IPS DF 6.9 (cell line): Measurements from ENCODE around the gene FGD2.
"Not testable (repeated sequence)": the region's sequence is repeated elsewhere in the genome, so short reads cannot be mapped to it uniquely, and the experiment has no call there.

ENCODE experiments used
- DNase-seq: peaks from one replicate; pipeline ENCODE4 v3.0.0-alpha.2; 2013; ENCODE audit warnings: low read depth, low spot score
- H3K27ac ChIP-seq: one replicate; pipeline ENCODE4 v1.5.1; 2013; ENCODE audit warnings: low read length, control low read depth
- H3K27me3 ChIP-seq: 2 replicates; pipeline ENCODE4 v1.6.1; 2013; ENCODE audit warnings: mild to moderate bottlenecking, low read length; ENCODE audit not compliant: control insufficient read depth, insufficient read depth
- H3K36me3 ChIP-seq: 2 replicates; pipeline ENCODE4 v1.6.1; 2013; ENCODE audit warnings: low read length; ENCODE audit not compliant: control insufficient read depth, insufficient read depth
- H3K4me1 ChIP-seq: 2 replicates; pipeline ENCODE4 v1.6.1; 2013; ENCODE audit warnings: low read length; ENCODE audit not compliant: control insufficient read depth, insufficient read depth
- H3K4me3 ChIP-seq: 2 replicates; pipeline ENCODE4 v1.5.1; 2013; ENCODE audit warnings: mild to moderate bottlenecking, low read length
- H3K9me3 ChIP-seq: 2 replicates; pipeline ENCODE4 v1.6.1; 2013; ENCODE audit warnings: low read length, inconsistent platforms; ENCODE audit not compliant: control insufficient read depth, insufficient read depth
- WGBS: extraction: QIAGEN DNeasy Blood & Tissue Kit; methylation state at CpG from one replicate; pipeline ENCODE4 v1.1.7; 2013; ENCODE audit warnings: mixed read lengths, missing lambda C conversion rate; ENCODE audit not compliant: insufficient read length, insufficient coverage; 5-methylcytosine and 5-hydroxymethylcytosine counted together

FGD2 gene

DNA sequence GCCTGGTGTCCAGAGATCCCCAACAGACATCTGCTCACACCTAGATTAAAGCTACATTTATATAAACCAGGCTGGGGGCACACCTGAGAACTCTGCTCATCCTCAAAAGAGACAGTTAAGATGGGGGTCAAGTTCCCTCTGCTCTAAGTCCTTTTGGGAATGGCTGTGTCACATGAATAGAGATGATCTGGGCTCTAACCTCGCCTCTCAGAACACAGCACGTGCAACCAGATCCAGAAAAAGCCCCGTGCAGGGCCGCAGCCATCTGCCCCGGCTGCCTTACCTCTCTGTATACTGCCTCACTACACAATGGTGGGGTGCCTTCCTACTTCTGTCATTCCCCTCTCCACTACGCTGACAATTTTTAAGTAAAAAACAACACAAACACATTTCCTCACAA, 25.3 kb upstream of the FGD2 start:
- no peaks in the 10 kb centered on the region for H3K27me3 ChIP-seq
- H3K27ac ChIP-seq: no peak overlapping the region
- no CpG with 5 or more reads among the region's 6 CpGs for WGBS
- peaks cover 8% of the 10 kb centered on the region for H3K4me1 ChIP-seq
- no peak for DNase-seq
- H3K36me3 ChIP-seq: peaks cover 30% of the 10 kb centered on the region
- no peaks in the 10 kb centered on the region for H3K9me3 ChIP-seq
- H3K4me3 ChIP-seq: no peak overlapping the region

DNA sequence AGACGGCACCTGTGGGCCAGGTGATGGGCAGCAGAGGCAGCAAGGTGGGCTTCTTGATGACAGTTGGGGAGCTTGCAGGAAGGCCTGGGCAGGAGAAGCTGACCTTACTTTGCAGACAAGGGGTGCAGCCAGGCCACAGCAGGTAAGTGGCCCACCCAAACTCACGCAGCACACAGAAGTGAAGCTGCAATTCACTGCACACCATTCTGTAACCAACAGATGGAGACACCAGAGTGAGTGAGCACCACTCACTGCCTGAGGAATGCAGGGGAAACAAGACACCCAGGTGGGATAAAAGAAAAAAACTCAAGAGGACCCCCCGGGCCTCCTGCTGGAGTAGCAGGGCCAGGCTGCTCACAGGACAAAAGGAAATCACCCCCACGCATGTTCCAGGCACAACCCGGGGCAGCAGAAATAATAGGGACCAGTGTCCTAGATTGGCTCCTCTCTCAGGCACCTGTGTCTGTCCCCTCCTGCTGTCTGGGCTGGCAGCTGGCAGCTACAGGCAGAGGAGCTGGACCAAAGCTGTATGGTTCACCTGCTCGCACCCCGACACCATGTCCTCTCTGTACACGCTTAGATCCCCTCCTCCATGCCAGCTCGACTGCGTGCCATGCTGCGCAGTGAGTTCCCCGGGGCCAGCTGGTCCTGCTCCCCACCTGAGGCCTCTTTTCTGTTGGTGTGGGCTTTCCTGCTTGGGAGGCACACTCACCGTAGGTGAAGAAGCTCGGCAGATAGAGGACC, 24.4 kb upstream of the FGD2 start:
- peaks cover 22% of the 10 kb centered on the region for H3K36me3 ChIP-seq
- whole genome bisulfite sequencing: no CpG with 5 or more reads among the region's 14 CpGs
- H3K27me3 ChIP-seq: no peaks in the 10 kb centered on the region
- H3K4me3 ChIP-seq: no peak overlapping the region
- no peak overlapping the region for H3K27ac ChIP-seq
- H3K4me1 ChIP-seq: peaks cover 8% of the 10 kb centered on the region
- DNase-seq: no peak
- no peaks in the 10 kb centered on the region for H3K9me3 ChIP-seq

DNA sequence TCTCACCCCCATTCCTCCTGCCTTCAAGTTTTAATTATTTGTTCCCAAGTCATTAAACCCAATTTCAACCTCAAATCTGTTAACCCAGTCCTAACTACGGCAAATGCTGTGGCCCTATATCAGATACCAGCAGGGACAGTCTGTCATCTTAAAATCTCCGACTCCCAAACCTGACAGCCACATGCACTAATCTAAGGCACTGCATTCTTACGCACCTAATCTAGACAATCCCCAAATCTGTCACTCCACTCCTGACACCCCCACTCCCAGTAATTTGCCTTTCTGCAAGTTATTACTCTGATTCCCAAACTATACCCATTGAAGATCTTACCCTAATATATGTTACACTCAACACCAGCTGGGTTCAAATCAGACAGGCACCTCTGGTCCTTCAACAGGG, 21.9 kb upstream of the FGD2 start:
- Histone ChIP-seq H3K27me3 (no peaks in the 10 kb centered on the region), H3K4me1 (peaks cover 8% of the 10 kb centered on the region), H3K9me3 (no peaks in the 10 kb centered on the region), H3K36me3 (no peaks in the 10 kb centered on the region; the same call in 1 of the 2 replicates), H3K4me3 (no peak overlapping the region), H3K27ac (no peak overlapping the region)
- no CpG with 5 or more reads among the region's 3 CpGs for WGBS
- DNase-seq: no peak

DNA sequence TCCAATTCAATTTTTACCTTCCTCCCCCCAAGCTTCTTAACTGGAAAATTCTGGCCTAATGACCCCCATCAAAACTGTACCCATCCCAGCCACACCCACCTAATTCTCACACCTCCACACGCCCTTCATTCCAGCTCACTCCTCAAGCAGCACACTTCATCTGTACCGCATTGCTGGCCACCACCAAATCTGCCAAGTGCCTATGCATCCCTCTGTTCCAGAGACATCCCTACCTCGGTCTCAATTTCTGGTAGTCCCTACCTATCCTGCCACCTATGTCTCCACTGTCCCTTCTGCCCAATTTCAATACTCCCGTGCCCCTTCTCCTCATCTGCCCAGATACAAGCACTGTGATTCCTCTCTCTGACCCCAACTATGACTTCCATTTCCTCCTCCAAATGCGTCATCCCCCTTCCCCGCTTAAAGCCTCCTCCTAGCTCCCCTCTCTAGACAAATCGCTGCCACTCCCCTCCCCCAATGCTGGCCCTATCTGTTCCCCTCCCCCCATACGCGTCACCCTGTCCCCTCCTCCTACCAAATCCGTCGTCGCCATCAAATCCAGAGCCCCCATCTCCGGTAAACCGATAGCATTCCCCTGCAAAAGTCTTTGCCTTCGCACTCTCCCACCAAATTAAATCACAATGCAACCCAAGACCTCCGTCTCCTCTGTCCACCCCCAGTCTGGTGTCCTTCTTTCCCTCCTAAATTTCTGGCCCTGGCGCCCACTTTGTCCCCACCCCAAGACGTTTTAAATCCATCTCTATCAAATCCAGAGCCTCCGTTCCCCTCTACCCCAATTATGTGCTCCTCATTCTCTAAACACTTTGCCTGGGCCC, 20.7 kb upstream of the FGD2 start:
- Histone ChIP-seq H3K4me1 (peaks cover 8% of the 10 kb centered on the region), H3K27ac (no peak overlapping the region), H3K36me3 (no peaks in the 10 kb centered on the region; the same call in 1 of the 2 replicates), H3K27me3 (no peaks in the 10 kb centered on the region), H3K4me3 (peak overlapping the region; percentile 97; the same call in 1 of the 2 replicates), H3K9me3 (no peaks in the 10 kb centered on the region)
- no peak for DNase-seq
- 100% methylated on average over 1 of the region's 19 CpGs for WGBS

DNA sequence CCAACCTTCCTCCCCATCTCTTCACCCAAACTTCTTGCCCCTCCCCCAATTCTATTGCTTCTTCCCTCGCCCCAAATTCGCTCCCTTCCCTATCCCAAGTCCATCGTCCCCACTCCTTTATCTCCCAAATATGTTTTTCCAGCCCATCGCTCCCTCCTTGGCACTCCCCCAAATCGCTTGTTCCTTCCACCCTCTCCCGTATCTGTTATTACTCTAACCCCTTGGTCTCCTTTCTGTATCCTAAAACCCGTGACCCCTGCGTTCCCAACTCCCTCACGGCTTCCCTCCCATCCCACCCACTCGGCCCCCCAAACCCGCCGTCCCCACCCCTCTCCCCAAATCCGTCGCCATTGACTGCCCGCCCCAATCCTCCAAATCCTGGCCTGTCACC, 20.0 kb upstream of the FGD2 start:
- Histone ChIP-seq H3K27me3 (no peaks in the 10 kb centered on the region), H3K36me3 (no peaks in the 10 kb centered on the region; the same call in 1 of the 2 replicates), H3K27ac (no peak overlapping the region), H3K4me1 (peaks cover 8% of the 10 kb centered on the region), H3K4me3 (peak overlapping the region; percentile 97), H3K9me3 (no peaks in the 10 kb centered on the region)
- no peak for DNase-seq
- no CpG with 5 or more reads among the region's 15 CpGs for WGBS

DNA sequence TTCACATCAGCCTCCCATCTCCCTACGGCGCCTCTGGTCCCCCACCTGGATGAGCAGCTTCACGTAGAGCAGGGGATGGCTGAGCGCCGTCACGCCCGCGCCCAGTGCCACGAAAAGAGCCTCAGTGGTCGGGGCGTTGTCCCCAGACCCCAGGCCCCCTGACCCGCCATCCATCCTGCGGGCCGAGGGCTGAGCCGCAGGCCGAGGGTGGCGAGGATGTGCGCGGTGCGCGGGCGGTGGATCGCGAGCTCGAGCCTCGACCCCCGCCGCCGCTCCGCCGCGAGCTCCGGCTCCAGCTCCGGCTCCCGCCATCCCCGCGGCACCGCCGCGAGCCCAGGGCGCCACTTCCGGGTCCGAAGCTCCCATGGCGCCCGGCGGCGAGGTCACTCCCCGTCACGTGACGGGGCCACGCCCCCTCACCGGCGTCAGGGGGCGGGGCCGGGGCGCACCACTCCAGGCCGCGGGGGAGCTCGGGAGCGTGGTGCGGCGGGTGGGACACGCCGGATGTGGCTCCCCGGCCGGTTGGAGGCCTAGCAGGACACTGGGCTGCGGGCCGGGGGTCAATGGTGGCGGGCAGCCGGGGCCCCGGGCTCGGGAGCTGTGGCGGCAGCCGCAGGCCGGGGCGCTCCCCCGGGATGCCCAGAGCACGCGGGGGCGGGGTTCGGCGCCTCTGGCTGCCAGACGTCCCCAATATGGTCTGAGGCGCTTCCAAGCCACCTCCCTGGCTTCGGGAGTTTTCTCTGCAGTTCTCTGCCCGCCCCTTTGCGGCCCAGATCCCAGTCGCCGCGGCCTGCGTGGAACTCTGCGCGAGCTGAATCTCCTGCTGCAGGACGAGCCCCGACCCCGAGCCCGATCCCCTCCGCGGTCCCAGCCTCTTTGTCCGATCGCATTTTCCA, 19.4 kb upstream of the FGD2 start, which contains the start of gene MTCH1:
TSS of gene MTCH1 (minus strand) at position 389 of the 896 bp plus-strand sequence. CDS start at position 366, 23 bp downstream.
- H3K27me3 ChIP-seq: no peaks in the 10 kb centered on the region
- whole genome bisulfite sequencing: no CpG with 5 or more reads among the region's 101 CpGs
- no peak within 1 kb of the TSS for H3K27ac ChIP-seq
- no peaks in the 10 kb centered on the region; the same call in 1 of the 2 replicates for H3K36me3 ChIP-seq
- peak within 1 kb of the TSS; percentile 97 for H3K4me3 ChIP-seq
- no peaks in the 10 kb centered on the region for H3K9me3 ChIP-seq
- H3K4me1 ChIP-seq: peaks cover 6% of the 10 kb centered on the region
- no peak for DNase-seq

DNA sequence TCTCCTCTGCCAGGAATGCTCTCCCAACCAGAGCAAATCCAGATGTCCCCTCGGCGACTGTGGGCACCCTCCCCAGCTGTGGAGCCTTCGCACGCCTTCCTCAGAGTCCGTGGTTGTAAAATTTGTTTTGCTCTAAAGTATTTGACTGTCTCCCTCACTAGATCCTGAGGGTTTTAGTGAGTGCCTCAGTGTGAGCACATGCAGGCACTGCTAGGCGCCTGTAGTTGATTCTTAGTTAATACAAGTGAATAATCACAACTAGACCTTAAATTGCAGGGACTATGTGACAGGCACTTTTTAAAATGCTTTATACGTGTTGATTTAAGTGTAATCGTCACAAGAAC, 18.8 kb upstream of the FGD2 start:
- peaks cover 6% of the 10 kb centered on the region for H3K4me1 ChIP-seq
- H3K36me3 ChIP-seq: no peaks in the 10 kb centered on the region
- H3K4me3 ChIP-seq: peak overlapping the region; percentile 97
- no peak overlapping the region for H3K27ac ChIP-seq
- no peaks in the 10 kb centered on the region for H3K9me3 ChIP-seq
- H3K27me3 ChIP-seq: no peaks in the 10 kb centered on the region
- no CpG with 5 or more reads among the region's 8 CpGs for WGBS
- DNase-seq: no peak

DNA sequence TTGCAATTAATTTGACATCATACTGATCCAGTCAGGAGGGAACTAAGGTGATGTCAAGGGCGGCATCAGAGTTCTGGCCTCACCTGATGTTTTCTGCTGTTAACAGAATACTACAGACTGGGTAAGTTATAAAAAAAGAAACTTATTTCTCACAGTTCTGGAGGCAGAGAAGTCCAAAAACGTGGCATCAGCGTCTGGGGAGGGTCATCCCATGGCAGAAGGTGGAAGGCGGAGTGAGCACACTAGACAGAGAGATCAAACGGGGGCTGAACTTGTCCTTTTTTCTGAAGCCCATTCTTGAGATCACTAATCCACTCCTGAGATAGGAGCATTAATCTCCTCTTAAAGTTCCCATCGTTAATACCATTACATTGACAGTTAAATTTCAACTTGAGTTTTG, 16.2 kb upstream of the FGD2 start:
- no peaks in the 10 kb centered on the region for H3K27me3 ChIP-seq
- H3K27ac ChIP-seq: no peak overlapping the region
- H3K36me3 ChIP-seq: no peaks in the 10 kb centered on the region
- no peak for DNase-seq
- H3K9me3 ChIP-seq: no peaks in the 10 kb centered on the region
- H3K4me3 ChIP-seq: no peak overlapping the region
- no CpG with 5 or more reads among the region's 6 CpGs for WGBS
- peaks cover 2% of the 10 kb centered on the region; the same call in 1 of the 2 replicates for H3K4me1 ChIP-seq

DNA sequence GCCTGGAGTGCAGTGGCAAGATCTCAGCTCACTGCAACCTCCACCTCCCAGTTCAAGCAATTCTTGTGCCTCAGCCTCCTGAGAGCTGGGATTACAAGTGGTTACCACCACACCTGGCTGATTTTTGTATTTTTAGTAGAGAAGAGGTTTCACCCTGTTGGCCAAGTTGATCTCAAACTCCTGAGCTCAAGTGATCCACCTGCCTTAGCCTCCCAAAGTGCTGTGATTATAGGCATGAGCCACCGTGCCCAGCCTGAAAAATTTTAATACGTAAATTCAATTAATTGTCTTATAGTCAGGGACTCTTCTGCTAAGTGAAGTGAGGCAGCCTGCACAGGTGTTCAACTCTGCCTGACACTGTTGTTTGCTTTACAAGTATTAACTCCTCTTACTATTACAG, 15.1 kb upstream of the FGD2 start:
- not testable (repeated sequence) for H3K27ac ChIP-seq

More for the DNA sequence above, 15.1 kb upstream of the FGD2 start:
- H3K4me3 ChIP-seq, H3K9me3 ChIP-seq, H3K27me3 ChIP-seq, H3K36me3 ChIP-seq, DNase-seq, H3K4me1 ChIP-seq: not testable (repeated sequence)
- no CpG with 5 or more reads among the region's 2 CpGs for WGBS
